ENCODE results near the gene UBAC1. TPM values are rescaled to one million over a fixed set of nuclear protein-coding genes. Genes with fewer than 3 reads are reported as not detected.

The UBAC1 gene
- total RNA-seq, 1 donor from 2014 or later = 51.9 TPM

GRCh38 chr9:135907431-135908092 is 53.6 kb downstream of the UBAC1 start, which contains the start of gene CAMSAP1:
TSS of gene CAMSAP1 (minus strand) at chr9:135907546. CDS start at chr9:135907159, 387 bp downstream.
- peaks cover 3% of the 10 kb centered on the region for H3K27me3 Mint-ChIP-seq (ENCODE audit: low read depth)
- peak within 1 kb of the TSS; percentile 96 for H3K4me3 Mint-ChIP-seq
- DNase-seq (ENCODE audit: low read depth, low spot score) = peak; percentile 90
- TF ChIP-seq, protein P1, sequence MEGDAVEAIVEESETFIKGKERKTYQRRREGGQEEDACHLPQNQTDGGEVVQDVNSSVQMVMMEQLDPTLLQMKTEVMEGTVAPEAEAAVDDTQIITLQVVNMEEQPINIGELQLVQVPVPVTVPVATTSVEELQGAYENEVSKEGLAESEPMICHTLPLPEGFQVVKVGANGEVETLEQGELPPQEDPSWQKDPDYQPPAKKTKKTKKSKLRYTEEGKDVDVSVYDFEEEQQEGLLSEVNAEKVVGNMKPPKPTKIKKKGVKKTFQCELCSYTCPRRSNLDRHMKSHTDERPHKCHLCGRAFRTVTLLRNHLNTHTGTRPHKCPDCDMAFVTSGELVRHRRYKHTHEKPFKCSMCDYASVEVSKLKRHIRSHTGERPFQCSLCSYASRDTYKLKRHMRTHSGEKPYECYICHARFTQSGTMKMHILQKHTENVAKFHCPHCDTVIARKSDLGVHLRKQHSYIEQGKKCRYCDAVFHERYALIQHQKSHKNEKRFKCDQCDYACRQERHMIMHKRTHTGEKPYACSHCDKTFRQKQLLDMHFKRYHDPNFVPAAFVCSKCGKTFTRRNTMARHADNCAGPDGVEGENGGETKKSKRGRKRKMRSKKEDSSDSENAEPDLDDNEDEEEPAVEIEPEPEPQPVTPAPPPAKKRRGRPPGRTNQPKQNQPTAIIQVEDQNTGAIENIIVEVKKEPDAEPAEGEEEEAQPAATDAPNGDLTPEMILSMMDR (conservative IDR thresholded peaks at IDR 0.05) = no peak
- H3K9me3 Mint-ChIP-seq = peaks cover 5% of the 10 kb centered on the region
- peaks cover 50% of the 10 kb centered on the region for H3K4me1 Mint-ChIP-seq
- peak within 1 kb of the TSS; percentile 87 for H3K27ac Mint-ChIP-seq (ENCODE audit: unreplicated experiment)
- H3K36me3 Mint-ChIP-seq (ENCODE audit: low read depth) = peaks cover 35% of the 10 kb centered on the region

DNA sequence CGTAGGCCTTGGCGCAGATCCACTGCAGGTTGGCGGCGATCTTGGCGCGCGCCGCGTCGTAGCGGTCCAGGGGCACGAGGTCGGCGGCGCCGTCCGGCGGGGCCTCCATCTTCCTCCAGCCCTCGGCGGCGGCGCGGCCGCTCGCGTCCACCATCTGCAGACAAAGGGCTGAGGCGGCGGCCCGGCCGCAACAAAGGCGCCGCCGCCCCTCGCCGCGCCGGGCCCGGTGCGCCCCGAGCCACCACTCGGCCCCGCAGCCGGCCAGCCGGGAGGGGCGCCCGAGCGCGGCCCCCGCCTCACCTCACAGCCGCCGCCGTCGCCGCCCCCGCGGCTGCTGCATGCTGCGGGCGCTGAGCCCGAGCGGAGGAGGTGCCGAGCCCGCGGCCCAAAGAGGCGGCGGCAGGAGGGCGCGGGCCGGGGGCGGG is 54.2 kb downstream of the UBAC1 start:
- Mint-ChIP-seq H3K4me1 (peaks cover 53% of the 10 kb centered on the region), H3K36me3 (ENCODE audit: low read depth) (peaks cover 38% of the 10 kb centered on the region), H3K27me3 (ENCODE audit: low read depth) (peaks cover 3% of the 10 kb centered on the region), H3K27ac (ENCODE audit: unreplicated experiment) (no peak overlapping the region), H3K9me3 (peaks cover 5% of the 10 kb centered on the region), H3K4me3 (no peak overlapping the region)
- TF ChIP-seq, protein P1 (conservative IDR thresholded peaks at IDR 0.05) = no peak
- peak; percentile 40 for DNase-seq (ENCODE audit: low read depth, low spot score)

GRCh38 chr9:135906291-135907005 is 54.7 kb downstream of the UBAC1 start:
- Mint-ChIP-seq H3K4me3 (peak overlapping the region; percentile 96), H3K27ac (ENCODE audit: unreplicated experiment) (peak overlapping the region; percentile 87), H3K27me3 (ENCODE audit: low read depth) (peaks cover 3% of the 10 kb centered on the region), H3K9me3 (peaks cover 8% of the 10 kb centered on the region), H3K4me1 (peaks cover 58% of the 10 kb centered on the region), H3K36me3 (ENCODE audit: low read depth) (peaks cover 38% of the 10 kb centered on the region)
- TF ChIP-seq, protein P1 (conservative IDR thresholded peaks at IDR 0.05) = no peak
- no peak for DNase-seq (ENCODE audit: low read depth, low spot score)

DNA sequence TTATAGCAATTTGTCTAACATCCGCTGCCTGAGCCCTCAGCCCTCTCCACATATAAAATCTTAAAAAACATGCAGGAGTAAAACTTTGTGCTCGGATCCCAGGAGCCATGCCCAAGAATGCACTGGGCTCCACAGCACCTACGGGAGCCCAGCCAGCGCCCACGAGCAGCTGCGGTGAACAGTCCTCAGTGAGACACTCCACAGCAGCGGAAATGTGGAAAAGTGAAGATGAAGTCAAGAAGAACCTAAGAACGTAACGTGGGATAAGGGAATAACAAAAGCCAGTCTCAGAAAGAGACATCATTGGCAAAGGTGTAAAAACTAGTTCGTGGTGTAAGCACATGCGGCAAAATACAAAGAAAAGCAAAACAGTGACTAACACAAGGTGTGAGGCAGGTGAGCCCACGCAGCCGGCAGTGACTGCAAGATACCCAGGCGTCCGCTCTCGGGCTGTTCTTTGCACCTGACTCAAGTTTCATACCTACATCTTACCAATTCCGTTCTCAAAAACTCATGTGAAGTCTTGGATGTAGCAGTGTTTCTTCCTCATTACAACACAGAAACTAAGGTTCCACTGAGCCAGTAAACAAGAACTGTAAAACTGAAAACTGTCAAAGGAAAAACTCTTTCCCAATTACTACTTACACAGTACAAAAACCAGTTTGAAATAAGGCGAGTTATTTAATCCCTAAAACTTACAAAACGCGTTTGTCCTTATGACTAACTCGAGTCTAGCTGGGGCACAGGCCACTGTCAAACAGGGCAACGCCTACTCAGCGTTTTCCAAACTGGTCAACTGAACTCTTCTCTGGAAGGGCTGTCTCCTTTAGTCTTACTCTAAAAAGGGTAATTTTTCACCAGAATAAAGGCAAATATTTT is 55.6 kb downstream of the UBAC1 start:
- Mint-ChIP-seq H3K36me3 (ENCODE audit: low read depth) (peaks cover 35% of the 10 kb centered on the region), H3K4me3 (peak overlapping the region; percentile 96), H3K27me3 (ENCODE audit: low read depth) (peaks cover 3% of the 10 kb centered on the region), H3K4me1 (peaks cover 58% of the 10 kb centered on the region), H3K9me3 (peaks cover 10% of the 10 kb centered on the region), H3K27ac (ENCODE audit: unreplicated experiment) (peak overlapping the region; percentile 87)
- DNase-seq (ENCODE audit: low read depth, low spot score) = no peak
- TF ChIP-seq, protein P1 (conservative IDR thresholded peaks at IDR 0.05) = no peak

DNA sequence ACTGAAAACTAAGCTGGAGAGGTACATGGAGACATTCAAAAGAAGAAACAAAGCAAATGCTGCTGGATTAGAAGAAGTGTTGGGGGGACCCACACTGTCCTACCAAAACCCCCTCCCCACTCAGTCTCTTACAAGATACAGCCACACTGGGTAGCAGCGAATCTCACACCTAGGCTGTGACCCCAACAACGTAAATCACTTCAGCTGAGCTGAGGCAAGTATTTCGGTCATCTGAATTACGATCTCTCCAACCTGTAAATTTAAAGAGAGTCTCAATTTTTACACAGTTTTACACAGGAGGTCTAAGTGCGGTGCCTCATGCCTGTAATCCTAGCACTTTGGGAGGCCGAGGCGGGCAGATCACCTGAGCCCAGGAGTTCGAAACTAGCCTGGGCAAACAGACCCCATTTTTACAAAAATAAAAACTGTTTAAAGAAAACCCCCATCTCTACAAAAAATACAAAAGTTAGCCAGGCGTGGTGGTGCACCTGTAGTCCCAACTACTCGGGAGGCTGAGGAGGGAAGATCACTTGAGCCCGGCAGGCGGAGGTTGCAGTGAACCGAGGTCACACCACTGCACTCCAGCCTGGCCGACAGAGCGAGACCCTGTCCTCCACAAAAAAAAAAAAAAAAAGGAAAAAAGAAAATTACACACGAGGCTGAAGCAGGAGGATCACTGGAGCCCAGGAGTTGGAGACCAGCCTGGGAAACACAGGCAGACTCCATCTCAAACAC is 57.2 kb downstream of the UBAC1 start:
- peaks cover 36% of the 10 kb centered on the region for H3K36me3 Mint-ChIP-seq (ENCODE audit: low read depth)
- DNase-seq (ENCODE audit: low read depth, low spot score) = no peak
- H3K27ac Mint-ChIP-seq (ENCODE audit: unreplicated experiment) = no peak overlapping the region
- TF ChIP-seq, protein P1 (conservative IDR thresholded peaks at IDR 0.05) = no peak
- H3K4me3 Mint-ChIP-seq = peak overlapping the region; percentile 77
- peaks cover 3% of the 10 kb centered on the region for H3K27me3 Mint-ChIP-seq (ENCODE audit: low read depth)
- H3K9me3 Mint-ChIP-seq = peaks cover 19% of the 10 kb centered on the region
- H3K4me1 Mint-ChIP-seq = peaks cover 51% of the 10 kb centered on the region

Measured in neural crest cell (in vitro differentiated cells).